ENCODE results near the gene ADAMTS14. TPM values are rescaled to one million over a fixed set of nuclear protein-coding genes. Genes with fewer than 3 reads are reported as not detected.
A peak's percentile ranks its signal among the peaks of the same experiment; 100 is the strongest.

ADAMTS14 gene
- total RNA-seq, 1 experiment from 2014 or later: not detected

- no peaks in the 10 kb centered on the region for H3K9me3 Mint-ChIP-seq (ENCODE audit: unreplicated experiment)
- H3K27ac Mint-ChIP-seq (ENCODE audit: unreplicated experiment): peak overlapping the region; percentile 31
- intact Hi-C loops (cut with micrococcal nuclease; ENCODE audit: unreplicated experiment): no loop called here
- no peak overlapping the region for H3K4me3 Mint-ChIP-seq (ENCODE audit: unreplicated experiment)
- H3K4me1 Mint-ChIP-seq (ENCODE audit: low read depth, unreplicated experiment): peaks cover 20% of the 10 kb centered on the region
- Histone ChIP-seq H3K4me3 (ENCODE audit: low read depth, low read length) (no peak overlapping the region), H3K9me3 (no peaks in the 10 kb centered on the region), H3K4me1 (peaks cover 17% of the 10 kb centered on the region), H3K27me3 (replicated peaks; ENCODE audit: control insufficient read depth, insufficient read depth, low read length) (no peaks in the 10 kb centered on the region), H3K36me3 (ENCODE audit: control insufficient read depth, insufficient read depth, low read length) (no peaks in the 10 kb centered on the region)
- CTCF ChIA-PET: interaction anchor here (0.7 kb wide), 2 partner anchors 262 to 618 kb away, joined by 3 to 4 read pairs; no protein-coding TSS in a partner anchor
- no peak for DNase-seq
- POLR2A ChIA-PET: no interaction called here
- BruUV-seq (replicated peaks): no TSS peak
- H3K27me3 Mint-ChIP-seq (ENCODE audit: insufficient read depth, unreplicated experiment): no peaks in the 10 kb centered on the region
- no peaks in the 10 kb centered on the region for H3K36me3 Mint-ChIP-seq (ENCODE audit: insufficient read depth, unreplicated experiment)
- no peak for TF ChIP-seq CTCF (IDR thresholded peaks at IDR 0.05; ENCODE audit: insufficient read depth in 1 of 2, low read depth in 1 of 2, low read length in 1 of 2, severe bottlenecking in 1 of 2, unreplicated experiment in 1 of 2)
Observed at GRCh38 chr10:70714951-70715350, 42.6 kb downstream of the ADAMTS14 start.

DNA sequence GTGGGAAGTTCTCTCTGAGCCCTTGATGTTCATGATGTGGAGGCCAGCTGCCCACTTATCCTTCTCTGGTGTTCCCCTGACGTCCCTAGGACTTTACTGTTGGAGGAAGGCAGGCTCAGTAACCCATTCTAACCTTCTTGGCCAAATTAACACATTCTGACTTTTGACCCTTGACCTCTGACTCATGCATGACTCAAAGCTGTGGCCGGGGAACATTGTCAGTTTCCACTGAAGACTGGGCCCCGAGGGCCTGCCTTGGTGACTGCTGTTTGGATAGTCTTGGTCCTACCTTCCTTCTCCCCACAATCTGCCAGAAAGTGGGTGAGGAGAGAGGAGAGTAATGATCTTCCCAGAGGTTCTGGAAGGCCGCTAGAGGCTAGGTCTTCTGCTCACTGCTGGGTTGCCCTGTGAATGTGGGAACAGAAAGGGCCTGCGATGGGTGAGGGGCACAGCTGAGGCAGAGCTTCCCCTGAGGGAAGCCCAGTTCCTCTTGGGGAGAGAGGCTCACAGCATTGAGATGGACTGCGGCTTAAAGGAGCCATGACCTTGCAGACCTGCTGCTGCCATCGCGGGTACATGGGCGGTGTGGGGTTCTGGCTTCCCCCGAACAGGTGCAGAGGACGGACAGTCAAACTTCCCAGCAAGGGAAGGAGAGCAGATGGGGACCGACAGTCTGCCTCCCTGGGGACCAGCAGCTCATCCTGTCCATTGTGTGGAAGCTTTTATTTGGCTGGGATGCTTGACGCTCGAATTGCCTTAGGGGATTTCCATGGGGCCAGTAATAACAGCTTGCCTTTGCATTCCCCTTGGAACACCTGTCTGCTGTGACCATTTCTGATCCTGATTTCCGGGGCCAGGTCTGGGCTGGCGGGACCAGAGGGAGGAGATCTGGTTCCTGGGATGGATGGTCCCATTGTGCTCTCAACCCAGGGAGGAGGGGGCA lies 43.8 kb downstream of the ADAMTS14 start:
- intact Hi-C loops (cut with micrococcal nuclease; ENCODE audit: unreplicated experiment): no loop called here
- H3K4me1 Mint-ChIP-seq (ENCODE audit: low read depth, unreplicated experiment): peaks cover 20% of the 10 kb centered on the region
- POLR2A ChIA-PET: interaction anchor here (0.5 kb wide), 1 partner anchor 1674 kb away, joined by 5 read pairs; no protein-coding TSS in a partner anchor

More for the DNA sequence above, 43.8 kb downstream of the ADAMTS14 start:
- Mint-ChIP-seq H3K4me3 (ENCODE audit: unreplicated experiment) (no peak overlapping the region), H3K9me3 (ENCODE audit: unreplicated experiment) (no peaks in the 10 kb centered on the region), H3K27me3 (ENCODE audit: insufficient read depth, unreplicated experiment) (no peaks in the 10 kb centered on the region), H3K27ac (ENCODE audit: unreplicated experiment) (peak overlapping the region; percentile 47), H3K36me3 (ENCODE audit: insufficient read depth, unreplicated experiment) (no peaks in the 10 kb centered on the region)
- peak; percentile 63 to 70 for DNase-seq
- Histone ChIP-seq H3K27me3 (replicated peaks; ENCODE audit: control insufficient read depth, insufficient read depth, low read length) (no peaks in the 10 kb centered on the region), H3K9me3 (no peaks in the 10 kb centered on the region), H3K36me3 (ENCODE audit: control insufficient read depth, insufficient read depth, low read length) (no peaks in the 10 kb centered on the region), H3K4me1 (peaks cover 17% of the 10 kb centered on the region), H3K4me3 (ENCODE audit: low read depth, low read length) (no peak overlapping the region)
- CTCF ChIA-PET: no interaction called here
- no TSS peak for BruUV-seq (replicated peaks)
- TF ChIP-seq CTCF (IDR thresholded peaks at IDR 0.05; ENCODE audit: insufficient read depth in 1 of 2, low read depth in 1 of 2, low read length in 1 of 2, severe bottlenecking in 1 of 2, unreplicated experiment in 1 of 2): no peak

Data from Caco-2 (cell line).